GDM1 (cell line): Measurements from ENCODE around the gene ADGRF4.

Source experiments
- DNase-seq: peaks from one replicate; lab custom pipeline; 2025; lab: John Stamatoyannopoulos, UW

The ADGRF4 gene

DNA sequence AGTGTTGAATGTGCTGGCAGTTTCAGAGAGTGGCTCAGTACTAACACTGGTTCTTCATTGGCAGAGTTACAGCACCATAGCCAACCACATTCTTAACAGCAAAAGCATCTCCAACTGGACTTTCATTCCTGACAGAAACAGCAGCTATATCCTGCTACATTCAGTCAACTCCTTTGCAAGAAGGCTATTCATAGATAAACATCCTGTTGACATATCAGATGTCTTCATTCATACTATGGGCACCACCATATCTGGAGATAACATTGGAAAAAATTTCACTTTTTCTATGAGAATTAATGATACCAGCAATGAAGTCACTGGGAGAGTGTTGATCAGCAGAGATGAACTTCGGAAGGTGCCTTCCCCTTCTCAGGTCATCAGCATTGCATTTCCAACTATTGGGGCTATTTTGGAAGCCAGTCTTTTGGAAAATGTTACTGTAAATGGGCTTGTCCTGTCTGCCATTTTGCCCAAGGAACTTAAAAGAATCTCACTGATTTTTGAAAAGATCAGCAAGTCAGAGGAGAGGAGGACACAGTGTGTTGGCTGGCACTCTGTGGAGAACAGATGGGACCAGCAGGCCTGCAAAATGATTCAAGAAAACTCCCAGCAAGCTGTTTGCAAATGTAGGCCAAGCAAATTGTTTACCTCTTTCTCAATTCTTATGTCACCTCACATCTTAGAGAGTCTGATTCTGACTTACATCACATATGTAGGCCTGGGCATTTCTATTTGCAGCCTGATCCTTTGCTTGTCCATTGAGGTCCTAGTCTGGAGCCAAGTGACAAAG, 17.0 kb upstream of the ADGRF4 start:
- no peak for DNase-seq

GRCh38 chr6:47686411-47686810, 12.0 kb upstream of the ADGRF4 start:
- DNase-seq, result no peak

DNA sequence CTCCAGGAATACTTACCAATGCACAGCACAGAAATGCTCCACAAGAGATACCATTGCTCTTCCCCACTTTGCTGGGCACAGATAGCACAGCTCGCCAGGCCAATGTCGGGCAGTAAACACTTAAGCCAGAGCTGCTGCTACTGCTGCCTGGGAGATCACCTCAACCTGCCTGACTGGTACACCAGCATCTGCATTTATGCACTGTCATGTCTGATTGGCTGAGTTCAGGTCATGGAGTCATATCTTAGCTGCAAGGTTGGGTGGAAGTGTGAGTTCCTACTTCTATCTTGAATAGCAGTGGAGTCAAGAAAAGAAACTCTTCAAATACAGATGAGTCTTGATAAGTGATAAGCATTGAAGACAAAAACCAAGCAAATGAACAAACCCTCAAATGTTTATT, 10.9 kb upstream of the ADGRF4 start:
- DNase-seq, result no peak

GRCh38 chr6:47690214-47690613, 8.2 kb upstream of the ADGRF4 start:
- DNase-seq, result no peak

- DNase-seq, result no peak
These were observed 7.6 kb upstream of the ADGRF4 start for GRCh38 chr6:47690791-47691190.

DNA sequence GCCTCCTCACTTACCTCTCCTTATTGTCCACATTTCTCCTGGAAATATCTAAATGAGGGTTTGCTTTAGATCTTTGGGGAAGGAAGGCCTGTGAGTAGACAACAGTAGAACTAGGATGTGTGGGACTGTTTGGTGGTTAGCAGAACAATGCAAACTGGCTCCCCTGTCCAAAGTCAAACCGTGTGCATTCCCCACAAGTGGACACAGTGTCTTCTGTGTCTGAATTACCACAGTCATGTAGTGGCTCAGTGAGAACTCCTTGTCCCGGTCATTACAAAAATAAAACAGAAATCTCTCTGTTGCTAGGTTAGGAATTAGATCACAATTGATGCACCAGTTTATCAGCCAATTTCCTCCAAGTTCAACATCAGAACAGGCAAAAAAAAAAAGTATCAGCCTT, 455 bp upstream of the ADGRF4 start:
- no peak for DNase-seq

GRCh38 chr6:47700053-47700452, 1.7 kb downstream of the ADGRF4 start:
- DNase-seq, result no peak

- no peak for DNase-seq
These were observed 2.2 kb downstream of the ADGRF4 start for GRCh38 chr6:47700596-47700995.

DNA sequence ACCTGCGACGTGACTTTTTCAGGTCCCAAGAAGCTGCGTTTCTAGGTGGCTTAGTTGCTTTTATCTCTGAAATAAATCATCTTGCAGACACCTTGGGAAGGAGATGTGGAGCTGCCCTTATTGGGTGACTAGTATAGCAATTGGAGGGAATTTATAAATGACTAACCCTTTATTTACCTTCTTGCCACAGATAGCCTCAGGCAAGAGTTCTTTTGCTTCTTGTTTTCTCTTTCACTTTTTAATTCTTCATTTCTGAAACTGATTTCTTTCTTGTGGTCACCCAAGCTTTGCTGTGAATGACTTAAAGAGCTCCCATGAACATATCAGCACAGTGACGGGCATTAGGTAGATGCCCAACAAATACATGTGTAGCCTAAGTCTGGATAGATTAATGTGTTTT, 3.0 kb downstream of the ADGRF4 start:
- DNase-seq, result no peak

DNA sequence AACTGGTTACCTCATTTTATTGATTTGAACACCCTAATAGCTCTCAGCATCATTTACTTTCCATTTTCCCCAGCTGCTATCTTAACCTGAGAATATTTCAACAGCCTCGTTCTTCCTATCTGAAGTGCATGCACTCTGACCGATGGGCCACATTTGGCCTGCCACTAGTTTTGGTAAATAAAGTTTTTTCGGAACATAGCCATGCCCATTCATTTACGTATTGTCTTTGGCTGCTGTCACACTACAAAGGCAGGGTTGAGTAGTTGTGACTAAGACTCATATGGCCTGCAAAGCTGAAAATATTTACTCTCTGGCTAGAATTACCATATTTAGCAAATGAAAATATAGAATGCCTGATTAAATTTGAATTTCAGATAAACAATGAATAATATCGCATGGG, 10.8 kb downstream of the ADGRF4 start:
- no peak for DNase-seq

GRCh38 chr6:47710295-47710694, 11.9 kb downstream of the ADGRF4 start:
- no peak for DNase-seq

DNA sequence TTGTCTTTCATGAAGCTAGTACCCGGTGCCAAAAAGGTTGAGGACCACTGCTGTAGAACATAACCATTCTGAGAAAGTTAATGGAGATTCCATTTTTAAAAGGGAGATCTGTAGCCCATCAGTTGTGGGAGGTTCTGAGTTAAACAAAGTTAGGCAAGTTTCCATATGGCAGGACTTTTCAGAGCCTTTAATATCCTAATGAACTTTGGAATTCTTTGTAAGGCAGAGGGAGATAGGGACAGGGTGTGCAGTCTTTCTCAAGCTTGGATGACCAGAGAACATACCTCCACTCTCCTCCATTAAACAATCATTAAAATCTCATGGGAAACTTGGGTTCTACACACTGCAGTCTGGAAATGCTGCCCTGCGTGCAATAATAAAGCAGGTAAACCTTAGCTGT, 14.8 kb downstream of the ADGRF4 start:
- no peak for DNase-seq

DNA sequence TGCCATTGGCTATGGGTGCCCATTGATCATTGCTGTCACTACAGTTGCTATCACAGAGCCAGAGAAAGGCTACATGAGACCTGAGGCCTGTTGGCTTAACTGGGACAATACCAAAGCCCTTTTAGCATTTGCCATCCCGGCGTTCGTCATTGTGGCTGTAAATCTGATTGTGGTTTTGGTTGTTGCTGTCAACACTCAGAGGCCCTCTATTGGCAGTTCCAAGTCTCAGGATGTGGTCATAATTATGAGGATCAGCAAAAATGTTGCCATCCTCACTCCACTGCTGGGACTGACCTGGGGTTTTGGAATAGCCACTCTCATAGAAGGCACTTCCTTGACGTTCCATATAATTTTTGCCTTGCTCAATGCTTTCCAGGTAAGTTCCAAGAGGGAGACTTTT, 16.4 kb downstream of the ADGRF4 start:
- no peak for DNase-seq

DNA sequence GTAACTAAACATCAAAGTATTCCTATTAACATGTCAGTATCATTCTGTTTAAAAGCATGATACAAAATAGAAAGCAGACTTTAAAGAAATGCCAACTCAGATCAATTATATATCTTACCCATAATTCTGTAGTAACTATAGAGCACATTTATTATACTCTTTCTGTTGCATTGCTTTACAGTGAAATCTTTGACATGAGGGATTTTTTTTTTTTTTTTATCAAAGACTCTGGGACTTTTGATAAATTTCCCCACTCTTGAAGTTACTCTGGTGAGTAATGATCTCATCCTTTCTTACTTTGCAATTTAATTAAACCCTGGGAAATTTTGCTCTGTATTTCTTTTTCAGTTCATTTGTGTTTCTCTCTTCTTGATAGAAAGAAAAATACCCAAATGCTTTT, 17.4 kb downstream of the ADGRF4 start:
- DNase-seq, result no peak

DNA sequence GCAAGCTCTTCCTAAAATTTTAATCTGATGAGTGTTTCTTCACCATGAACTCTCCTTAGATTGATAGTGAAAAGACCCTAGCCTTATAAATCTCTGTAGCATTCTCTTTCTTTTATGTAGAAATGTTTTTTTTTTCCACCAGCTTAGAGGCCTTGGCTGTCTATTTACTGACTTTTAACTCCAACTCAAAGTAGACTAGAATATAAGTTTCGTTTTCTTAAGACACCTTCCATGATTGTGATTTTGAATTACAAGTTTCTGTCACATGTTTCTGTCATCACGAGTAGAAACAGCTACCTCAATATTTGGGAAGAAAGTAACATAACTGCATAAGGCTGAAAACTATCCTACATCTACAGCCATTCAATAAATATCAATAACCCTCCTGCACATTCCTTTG, 17.8 kb downstream of the ADGRF4 start:
- no peak for DNase-seq

DNA sequence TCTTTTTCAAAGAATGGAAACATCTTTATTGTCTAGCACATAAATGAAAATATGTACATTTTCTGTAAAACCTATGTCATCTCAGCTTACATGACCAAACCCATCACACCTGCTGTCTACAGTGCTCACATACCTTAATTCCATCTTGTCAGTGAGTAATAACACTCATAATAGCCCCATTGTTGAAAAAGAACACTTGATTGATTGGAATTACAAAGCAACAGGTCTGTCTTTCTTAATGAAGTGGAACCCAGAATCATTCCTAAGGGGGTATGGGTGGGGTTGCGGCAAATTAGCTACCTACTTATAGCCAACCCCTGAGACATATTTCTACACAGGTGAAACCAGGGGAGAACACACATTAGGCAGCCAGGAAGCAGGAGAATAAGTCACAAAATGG, 20.2 kb downstream of the ADGRF4 start:
- no peak for DNase-seq

GRCh38 chr6:47721189-47721588, 22.8 kb downstream of the ADGRF4 start:
- DNase-seq, result no peak

- DNase-seq, result no peak
These were observed 23.8 kb downstream of the ADGRF4 start for GRCh38 chr6:47722194-47722593.

GRCh38 chr6:47724300-47724699, 25.9 kb downstream of the ADGRF4 start:
- no peak for DNase-seq

- DNase-seq, result no peak
These were observed 29.0 kb downstream of the ADGRF4 start for GRCh38 chr6:47727391-47727790.

GRCh38 chr6:47729019-47729418, 30.6 kb downstream of the ADGRF4 start:
- DNase-seq, result no peak

GRCh38 chr6:47729457-47729856, 31.1 kb downstream of the ADGRF4 start:
- no peak for DNase-seq

GRCh38 chr6:47733879-47734558, 35.6 kb downstream of the ADGRF4 start:
- DNase-seq, result no peak
